Right lobe of liver (tissue), 6 donors: ENCODE measurements around the gene GSS. TPM values are rescaled to one million over a fixed set of nuclear protein-coding genes. Genes with fewer than 3 reads are reported as not detected.

ENCODE experiments used
- ATAC-seq, 4 donors: fragments of 200-7000 bp; cut with Tn5 transposase; one replicate each; pipeline ENCODE4 v1.9.1; 2020; ENCODE audit warnings: mild to moderate bottlenecking in 4 of 4, moderate library complexity in 4 of 4
- DNase-seq, 3 donors: peaks; one replicate each; pipeline ENCODE4 v3.0.0-alpha.2; 2020
- H3K27ac ChIP-seq, 3 donors: fragments of 200-600 bp; one replicate each; pipeline ENCODE4 v1.8.0; 2022
- H3K27me3 ChIP-seq, 2 donors: fragments of 200-600 bp; one replicate each; pipeline ENCODE4 v1.8.0; 2022
- H3K36me3 ChIP-seq, 4 donors: fragments of 200-600 bp; sonication (generic) in 1 of 4; one replicate each; pipeline versions ENCODE4 v1.5.1 to v1.8.0; 2017 to 2022; ENCODE audit warnings: control low read depth in 1 of 4
- H3K4me1 ChIP-seq, 4 donors: fragments of 200-600 bp; sonication (generic) in 1 of 4; one replicate each; pipeline versions ENCODE4 v1.5.1 to v1.8.0; 2017 to 2022; ENCODE audit warnings: control low read depth in 1 of 4
- H3K4me3 ChIP-seq, 3 donors: fragments of 200-600 bp; one replicate each; pipeline ENCODE4 v1.8.0; 2022
- H3K9me3 ChIP-seq, 4 donors: fragments of 200-600 bp; sonication (generic) in 1 of 4; one replicate each; pipeline versions ENCODE4 v1.5.1 to v1.8.0; 2017 to 2022; ENCODE audit warnings: control low read depth in 1 of 4
- CTCF ChIP-seq, 4 donors: fragments of 200-600 bp in 3 of 4; fragments of 450-650 bp in 1 of 4; IDR thresholded peaks; one replicate each; pipeline versions ENCODE4 v1.5.1 to v1.8.0; 2016 to 2022; ENCODE audit warnings: antibody characterized with exemption in 4 of 4, mild to moderate bottlenecking in 2 of 4
- POLR2A ChIP-seq: fragments of 450-650 bp; IDR thresholded peaks from one replicate; pipeline ENCODE4 v1.6.1; 2017; ENCODE audit warnings: antibody characterized with exemption, mild to moderate bottlenecking
- WGBS: methylation state at CpG from one replicate; pipeline ENCODE4 v1.1.6; 2018; ENCODE audit warnings: low coverage, low lambda C conversion rate; ENCODE audit not compliant: insufficient coverage; ENCODE audit errors: missing lambda C conversion rate; 5-methylcytosine and 5-hydroxymethylcytosine counted together
- intact Hi-C, 2 donors: fragments of 100-400 bp; cut with DNase I; formaldehyde crosslinking; loops; one replicate each; pipeline versions ENCODE4 v1.11.2 to v1.14.1; 2022
- total RNA-seq, 6 experiments: library from RNA; depleted of rRNA in 2 of 6; stranded (reverse); fragments of >200 nt in 2 of 6; fragmentation: NEBNext Ultra II Directional in 3 of 6; extraction: Animal tissue kit (Norgen Biotek cat#: 25700) in 3 of 6; gene quantifications; one replicate each; pipeline versions ENCODE4 v1.1.0 to v1.2.4, GENCODE V29; 2016 to 2023
- donor health status: DM: no; HTN: yes; CAD: no.
- donor health status: DM: no; HTN: no; CAD: no.
- donor health status: DM: no; HTN: no; CAD: no.
- donor health status: DM: no; HTN: yes; CAD: no.
- donor health status: DM: no; HTN: yes; CAD: no.

Gene GSS
- total RNA-seq, 6 experiments from 2014 or later = 25.9 to 63.6 (median 31.7) TPM

- no peaks in the 10 kb centered on the region for H3K27me3 ChIP-seq
- no peak for ATAC-seq
- H3K4me1 ChIP-seq = peaks cover 0 to 3% (median 0%) of the 10 kb centered on the region in 4 donors
- no peak overlapping the region for H3K27ac ChIP-seq
- no peak overlapping the region for H3K4me3 ChIP-seq
- no peaks in the 10 kb centered on the region for H3K36me3 ChIP-seq
- intact Hi-C loops = no loop called here
- H3K9me3 ChIP-seq = no peaks in the 10 kb centered on the region
- TF ChIP-seq CTCF (IDR thresholded peaks at IDR 0.05) = no peak
- no peak for TF ChIP-seq POLR2A
- DNase-seq = no peak
- 80% methylated on average over 5 of the region's 7 CpGs for WGBS
Observed at GRCh38 chr20:34968042-34968775, 12.6 kb upstream of the GSS start.

- peak in 1 of 3 donors; percentile 15 for DNase-seq
- intact Hi-C loops = no loop called here
- no peaks in the 10 kb centered on the region for H3K9me3 ChIP-seq
- no peak for TF ChIP-seq CTCF (IDR thresholded peaks at IDR 0.05)
- no peak for TF ChIP-seq POLR2A
- no peaks in the 10 kb centered on the region for H3K36me3 ChIP-seq
- no peak overlapping the region for H3K4me3 ChIP-seq
- H3K4me1 ChIP-seq = peaks cover 0 to 3% (median 0%) of the 10 kb centered on the region in 4 donors
- WGBS = no CpG with 5 or more reads among the region's 5 CpGs
- H3K27ac ChIP-seq = no peak overlapping the region
- no peaks in the 10 kb centered on the region for H3K27me3 ChIP-seq
- ATAC-seq = no peak
Observed at GRCh38 chr20:34967421-34967820, 11.8 kb upstream of the GSS start.

GRCh38 chr20:34965051-34965450 is 9.4 kb upstream of the GSS start:
- no peaks in the 10 kb centered on the region for H3K9me3 ChIP-seq
- peak in 1 of 3 donors; percentile 26 for DNase-seq
- TF ChIP-seq POLR2A = no peak
- no peak for TF ChIP-seq CTCF (IDR thresholded peaks at IDR 0.05)
- WGBS = 80% methylated on average over 2 of the region's 5 CpGs
- no peak for ATAC-seq
- H3K4me3 ChIP-seq = no peak overlapping the region
- H3K27ac ChIP-seq = no peak overlapping the region
- peaks cover 0 to 3% (median 0%) of the 10 kb centered on the region in 4 donors for H3K4me1 ChIP-seq
- H3K27me3 ChIP-seq = no peaks in the 10 kb centered on the region
- H3K36me3 ChIP-seq = no peaks in the 10 kb centered on the region
- intact Hi-C loops = no loop called here

GRCh38 chr20:34964486-34964885 is 8.9 kb upstream of the GSS start:
- Histone ChIP-seq H3K27me3 (no peaks in the 10 kb centered on the region), H3K36me3 (no peaks in the 10 kb centered on the region), H3K9me3 (no peaks in the 10 kb centered on the region), H3K4me1 (peaks cover 0 to 3% (median 0%) of the 10 kb centered on the region in 4 donors), H3K4me3 (no peak overlapping the region), H3K27ac (no peak overlapping the region)
- no peak for ATAC-seq
- intact Hi-C loops = no loop called here
- DNase-seq = no peak
- TF ChIP-seq POLR2A (no peak), CTCF (IDR thresholded peaks at IDR 0.05) (no peak)
- WGBS = 92% methylated on average over 5 of the region's 5 CpGs
